ELF-1 (cell line): ENCODE results near the gene VCL.
"Not testable (repeated sequence)": the region's sequence is repeated elsewhere in the genome, so short reads cannot be mapped to it uniquely, and the experiment has no call there.

Source experiments
- DNase-seq: peaks from one replicate; pipeline ENCODE4 v3.0.0-alpha.2; 2016; ENCODE audit warnings: low read depth, low spot score

Gene VCL

DNA sequence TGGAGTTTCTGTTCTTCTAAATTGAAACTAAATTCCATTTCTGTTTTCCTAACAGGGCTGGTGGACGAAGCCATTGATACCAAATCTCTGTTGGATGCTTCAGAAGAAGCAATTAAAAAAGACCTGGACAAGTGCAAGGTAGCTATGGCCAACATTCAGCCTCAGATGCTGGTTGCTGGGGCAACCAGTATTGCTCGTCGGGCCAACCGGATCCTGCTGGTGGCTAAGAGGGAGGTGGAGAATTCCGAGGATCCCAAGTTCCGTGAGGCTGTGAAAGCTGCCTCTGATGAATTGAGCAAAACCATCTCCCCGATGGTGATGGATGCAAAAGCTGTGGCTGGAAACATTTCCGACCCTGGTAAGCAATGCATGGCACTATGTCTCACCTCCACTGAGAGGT, 107.1 kb downstream of the VCL start:
- DNase-seq, result no peak

DNA sequence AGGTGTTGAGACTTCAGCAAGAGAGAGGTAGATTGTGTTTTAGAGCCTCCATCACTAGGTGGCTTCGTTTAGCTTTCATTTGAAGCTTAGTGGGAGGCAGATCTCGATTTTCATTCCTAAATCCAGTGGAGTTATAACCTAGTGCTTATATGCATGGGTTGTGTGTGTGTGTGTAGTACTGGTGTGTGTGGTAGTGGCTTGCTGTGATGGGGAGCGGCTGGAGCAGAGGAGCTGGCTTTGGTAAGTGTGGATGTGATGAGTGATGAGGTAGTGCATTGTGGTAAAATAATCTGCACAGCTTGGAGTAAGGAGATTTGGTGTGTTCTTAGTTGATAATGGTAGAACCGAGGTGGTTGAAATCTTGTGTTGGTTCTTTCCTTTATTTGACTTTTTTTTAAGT, 109.5 kb downstream of the VCL start:
- no peak for DNase-seq

DNA sequence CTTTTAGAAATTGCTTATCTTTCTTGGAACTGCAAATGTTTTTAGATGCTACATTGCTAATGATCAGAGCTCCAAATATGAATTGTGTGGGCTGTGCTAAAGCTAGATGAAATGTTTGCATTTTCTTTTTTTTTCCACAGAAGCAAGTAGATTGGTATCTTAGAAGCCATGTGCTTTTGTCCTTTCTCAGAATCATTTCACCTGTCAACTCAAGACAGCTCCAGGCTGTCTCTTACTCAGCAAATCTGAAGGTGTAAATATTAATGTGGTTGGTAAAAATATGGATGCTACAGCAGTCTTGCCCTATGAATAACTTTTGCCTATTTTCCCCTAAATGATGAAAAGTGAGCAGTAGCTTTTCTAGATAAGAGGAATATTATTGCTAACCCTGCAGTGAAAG, 111.5 kb downstream of the VCL start:
- no peak for DNase-seq

DNA sequence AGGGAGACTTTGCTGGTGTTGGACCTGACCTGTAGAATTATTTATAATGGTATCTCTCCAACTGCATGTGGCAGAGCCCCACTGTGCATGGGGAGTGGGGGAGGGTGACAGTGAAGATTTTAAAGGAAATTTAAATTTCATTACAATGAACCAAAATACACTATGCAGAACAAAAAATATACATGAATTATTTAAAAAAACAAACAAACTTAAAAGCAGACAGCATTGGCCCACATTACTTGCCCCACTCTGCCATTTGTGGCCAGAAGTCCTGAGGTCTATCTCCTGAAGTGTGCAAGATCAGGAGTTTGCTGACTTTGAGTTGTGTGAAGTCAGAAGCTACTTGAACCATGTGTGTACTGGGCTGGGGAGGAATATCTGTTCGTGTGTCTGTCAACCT, 112.2 kb downstream of the VCL start:
- no peak for DNase-seq

DNA sequence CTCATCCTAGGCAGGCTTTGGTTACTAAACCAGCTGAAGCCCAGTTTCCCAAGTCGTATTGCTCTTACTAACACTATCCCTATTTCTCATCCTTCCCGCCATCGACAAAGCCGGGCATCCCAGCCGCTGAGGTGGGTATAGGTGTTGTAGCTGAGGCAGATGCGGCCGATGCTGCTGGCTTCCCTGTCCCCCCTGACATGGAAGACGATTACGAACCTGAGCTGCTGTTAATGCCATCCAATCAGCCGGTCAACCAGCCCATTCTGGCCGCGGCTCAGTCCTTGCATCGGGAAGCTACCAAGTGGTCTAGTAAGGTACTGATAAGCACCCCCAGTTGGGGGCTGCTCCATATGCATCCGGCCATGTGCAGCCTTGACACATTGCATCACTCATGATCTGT, 113.9 kb downstream of the VCL start:
- no peak for DNase-seq

DNA sequence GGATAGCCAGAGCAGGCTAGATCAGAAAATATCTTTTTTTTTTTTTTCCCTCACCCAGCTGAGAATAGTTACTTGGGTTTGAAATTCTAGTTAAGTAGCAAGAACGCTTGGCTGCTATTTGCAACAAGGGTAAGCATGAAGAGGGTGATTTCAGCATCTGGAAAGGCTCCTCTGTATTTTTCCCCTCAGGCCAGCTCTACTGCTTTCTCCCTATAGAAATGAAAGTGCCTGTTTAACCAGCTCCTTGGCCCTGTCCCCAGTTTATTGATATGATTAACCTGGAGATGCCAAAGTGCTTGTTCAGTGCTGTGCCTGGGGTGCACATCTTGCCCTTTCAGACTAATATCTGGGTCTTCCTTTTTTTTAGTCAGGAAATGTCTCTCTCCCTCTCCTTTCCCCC, 115.6 kb downstream of the VCL start:
- DNase-seq, result no peak

DNA sequence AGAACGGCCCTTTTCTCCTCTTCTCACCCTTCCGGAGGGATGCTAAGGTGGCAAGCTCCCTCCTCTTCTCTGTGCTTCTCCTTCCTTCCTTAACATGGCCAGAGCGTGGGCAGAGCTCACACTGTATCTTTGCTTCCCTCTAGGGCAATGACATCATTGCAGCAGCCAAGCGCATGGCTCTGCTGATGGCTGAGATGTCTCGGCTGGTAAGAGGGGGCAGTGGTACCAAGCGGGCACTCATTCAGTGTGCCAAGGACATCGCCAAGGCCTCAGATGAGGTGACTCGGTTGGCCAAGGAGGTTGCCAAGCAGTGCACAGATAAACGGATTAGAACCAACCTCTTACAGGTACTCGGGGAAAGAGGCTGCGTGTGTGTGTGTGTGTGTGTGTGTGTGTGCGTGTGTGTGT, 116.1 kb downstream of the VCL start:
- DNase-seq, result no peak

DNA sequence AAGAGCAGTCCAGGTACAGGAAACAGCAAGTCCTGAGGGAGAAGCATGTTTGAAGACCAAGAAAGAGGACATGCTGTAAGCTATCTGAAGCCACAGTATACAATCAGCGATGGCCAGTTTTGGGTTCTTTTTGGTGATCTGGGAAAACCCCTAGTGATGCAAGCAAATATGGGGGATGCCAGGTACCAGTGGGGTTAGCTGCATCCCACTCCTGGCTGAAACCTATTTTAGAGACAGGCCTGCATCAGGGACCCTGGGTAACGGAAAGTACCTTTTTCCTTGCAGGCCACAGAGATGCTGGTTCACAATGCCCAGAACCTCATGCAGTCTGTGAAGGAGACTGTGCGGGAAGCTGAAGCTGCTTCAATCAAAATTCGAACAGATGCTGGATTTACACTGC, 119.8 kb downstream of the VCL start:
- no peak for DNase-seq

DNA sequence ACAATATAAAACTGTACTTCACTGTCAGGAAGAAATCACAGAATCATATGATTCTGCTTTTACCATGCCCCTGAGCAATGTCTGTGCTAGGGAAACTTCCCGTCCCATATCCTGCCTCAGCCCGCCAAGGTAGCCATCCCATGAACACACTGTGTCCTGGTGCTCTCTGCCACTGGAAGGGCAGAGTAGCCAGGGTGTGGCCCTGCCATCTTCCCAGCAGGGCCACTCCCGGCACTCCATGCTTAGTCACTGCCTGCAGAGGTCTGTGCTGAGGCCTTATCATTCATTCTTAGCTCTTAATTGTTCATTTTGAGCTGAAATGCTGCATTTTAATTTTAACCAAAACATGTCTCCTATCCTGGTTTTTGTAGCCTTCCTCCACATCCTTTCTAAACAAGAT, 120.9 kb downstream of the VCL start:
- DNase-seq, result no peak

DNA sequence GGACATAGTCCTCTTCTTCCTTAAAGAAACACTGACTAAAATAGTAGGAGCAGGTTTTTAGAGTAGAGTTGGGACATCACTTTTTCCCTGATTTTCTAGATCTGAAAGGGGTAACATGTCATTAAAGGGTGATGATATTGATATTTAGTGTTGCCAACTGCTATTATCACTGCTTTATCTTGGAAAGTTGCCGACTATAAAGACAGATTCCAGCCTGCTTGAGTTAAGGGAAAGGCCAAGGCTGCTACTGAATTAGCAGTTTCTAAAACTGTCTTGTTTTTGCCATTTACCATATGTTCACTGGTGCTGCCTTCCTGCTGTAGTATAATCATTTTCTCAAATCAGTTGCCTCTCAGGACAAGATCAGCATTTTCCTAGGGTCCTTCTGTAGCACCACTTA, 123.0 kb downstream of the VCL start:
- DNase-seq, result no peak

DNA sequence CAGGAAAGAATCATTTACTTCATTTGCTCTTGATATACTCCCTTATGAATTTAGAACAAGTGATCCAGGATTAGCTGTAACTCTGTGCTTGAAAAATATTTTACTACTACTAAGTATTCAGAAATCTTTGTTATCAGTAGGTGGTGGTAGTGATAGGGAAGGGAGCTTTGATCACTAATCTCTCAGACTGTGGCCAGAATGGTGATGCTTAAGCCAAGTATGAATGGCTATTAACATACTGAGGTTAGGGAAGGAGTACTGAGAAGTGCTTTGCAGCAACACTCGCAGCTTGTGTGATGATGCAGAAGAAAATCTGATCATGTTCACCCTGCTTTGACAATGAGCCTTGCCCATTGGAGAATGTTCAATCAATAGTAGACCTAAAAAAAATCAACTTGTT, 123.5 kb downstream of the VCL start:
- no peak for DNase-seq

DNA sequence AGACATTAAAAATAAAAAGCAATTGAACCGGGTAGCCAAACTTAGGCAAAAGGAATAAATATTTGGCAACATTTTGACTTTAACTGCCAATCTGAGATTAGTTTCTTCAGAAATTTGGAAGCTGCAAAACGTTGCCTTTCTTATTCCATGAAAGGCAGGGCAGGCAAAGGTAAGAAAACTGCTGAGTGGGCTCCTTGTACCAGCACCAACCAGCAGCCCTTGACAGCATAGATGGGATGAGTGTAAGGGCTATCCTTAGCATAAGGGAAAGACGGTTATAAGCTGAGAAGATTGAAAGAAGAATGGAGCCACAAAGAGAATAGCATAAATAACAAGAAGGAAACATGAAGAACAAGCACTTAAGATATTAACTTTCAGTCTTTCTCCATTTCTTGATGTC, 124.1 kb downstream of the VCL start:
- no peak for DNase-seq

DNA sequence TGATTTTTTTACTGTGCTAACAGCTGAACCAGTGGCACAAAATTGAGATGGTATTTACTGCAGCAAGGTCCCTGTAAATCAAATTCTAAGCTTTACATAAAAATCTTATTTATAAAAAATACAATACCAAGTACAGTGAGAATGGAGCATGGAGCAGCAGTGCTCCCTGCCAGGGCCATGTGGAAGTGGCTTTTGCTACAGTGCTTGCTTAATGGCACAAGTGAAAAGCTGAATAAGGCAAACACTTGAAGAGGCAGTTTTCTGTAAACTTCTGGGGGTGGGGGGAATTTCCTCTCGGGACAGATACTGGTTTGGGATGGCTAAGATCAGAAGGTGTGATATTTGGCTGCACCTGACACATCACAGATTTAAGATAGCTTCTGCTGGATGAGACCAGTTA, 125.2 kb downstream of the VCL start:
- DNase-seq, result no peak

DNA sequence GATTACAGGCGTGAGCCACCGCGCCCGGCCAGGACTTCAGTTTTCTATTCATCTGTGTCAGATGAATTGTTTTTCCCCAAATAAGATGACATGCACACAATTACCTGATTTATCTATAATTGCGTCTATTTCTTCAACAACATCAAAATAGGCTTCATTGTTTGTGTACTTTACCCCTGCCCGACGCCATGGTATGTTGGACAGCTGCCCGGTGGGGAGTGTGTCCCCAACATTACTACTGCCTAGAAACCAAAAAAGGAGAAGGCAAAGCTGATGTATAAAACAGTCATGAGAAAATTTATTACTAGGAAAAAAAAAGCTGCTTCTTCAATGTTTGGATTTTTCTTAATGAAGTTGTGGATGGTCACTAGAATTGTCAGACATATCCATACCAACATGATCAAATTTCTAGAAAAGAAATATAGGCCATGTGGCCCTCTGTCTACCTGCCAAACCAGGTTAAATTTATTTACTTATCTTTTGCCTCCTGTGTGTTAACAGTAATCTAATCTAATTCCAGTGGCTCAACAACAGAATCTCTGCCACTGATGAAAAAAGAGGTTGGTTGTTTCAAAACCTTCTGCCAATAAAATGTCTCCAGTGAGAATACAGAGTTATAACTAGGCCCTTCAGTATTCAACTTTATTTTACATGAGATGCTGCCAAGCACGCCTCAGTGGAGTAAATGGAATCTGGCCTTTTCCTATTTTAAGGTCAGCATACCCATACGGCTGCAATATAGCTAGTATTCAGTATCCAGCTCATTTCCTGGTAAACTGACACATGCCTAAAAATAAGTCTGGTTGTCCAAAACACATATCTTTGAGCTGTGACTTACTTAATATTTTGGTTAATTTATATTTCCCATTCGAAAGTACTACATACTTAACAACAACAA, 136.3 kb downstream of the VCL start:
- DNase-seq, result no peak

DNA sequence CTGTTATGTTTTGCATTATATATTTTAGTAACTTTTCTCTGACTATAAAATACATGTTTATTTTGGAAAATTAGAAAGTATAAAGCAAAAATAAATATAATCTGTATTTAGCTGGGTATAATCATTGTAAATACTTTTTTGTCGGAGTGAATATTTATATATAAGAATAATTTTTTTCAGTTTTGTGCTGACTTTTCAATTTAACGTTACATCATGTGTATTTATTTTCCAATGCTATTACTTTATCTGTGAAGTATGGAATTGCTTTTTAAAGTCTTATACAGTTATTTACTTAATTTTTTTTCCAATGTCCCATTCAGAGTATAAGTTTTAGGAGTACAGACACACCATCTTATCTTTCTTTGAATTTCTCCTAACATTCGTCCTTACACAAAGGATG, 137.5 kb downstream of the VCL start:
- no peak for DNase-seq

DNA sequence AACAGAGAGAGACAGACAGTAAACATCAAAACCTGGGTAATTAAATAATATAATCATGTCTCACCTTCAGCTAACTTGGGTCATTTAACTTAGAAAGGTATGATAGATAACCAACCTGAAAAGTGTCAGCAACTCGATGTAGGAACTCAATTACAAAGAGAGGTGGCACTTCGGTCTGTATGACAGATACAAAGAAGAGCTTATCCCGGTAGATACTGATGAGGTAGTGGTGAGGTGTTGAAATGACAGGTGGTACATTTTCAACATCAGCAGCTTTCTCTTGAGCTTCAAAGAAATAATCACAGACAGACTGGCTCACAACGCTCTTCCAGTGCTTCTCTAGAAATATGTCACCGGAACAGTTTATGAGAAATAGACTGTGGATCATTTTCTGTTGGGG, 140.1 kb downstream of the VCL start:
- no peak for DNase-seq

DNA sequence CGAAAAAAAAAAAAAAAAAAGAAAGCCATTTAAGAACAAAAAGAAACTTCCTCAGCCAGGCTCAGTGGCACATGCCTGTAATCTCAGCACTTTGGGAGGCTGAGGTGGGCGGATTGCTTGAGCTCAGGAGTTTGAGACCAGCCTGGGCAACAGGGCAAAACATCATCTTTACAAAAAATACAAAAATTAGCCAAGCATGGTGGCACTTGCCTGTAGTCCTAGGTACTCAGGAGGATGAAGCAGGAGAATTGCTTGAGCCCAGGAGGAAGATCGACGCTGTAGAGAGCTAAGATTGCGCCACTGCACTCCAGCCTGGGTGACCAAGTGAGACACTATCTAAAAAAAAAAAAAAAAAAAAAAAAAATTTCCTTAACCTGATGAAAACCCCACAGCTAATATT, 140.7 kb downstream of the VCL start:
- not testable (repeated sequence) for DNase-seq

DNA sequence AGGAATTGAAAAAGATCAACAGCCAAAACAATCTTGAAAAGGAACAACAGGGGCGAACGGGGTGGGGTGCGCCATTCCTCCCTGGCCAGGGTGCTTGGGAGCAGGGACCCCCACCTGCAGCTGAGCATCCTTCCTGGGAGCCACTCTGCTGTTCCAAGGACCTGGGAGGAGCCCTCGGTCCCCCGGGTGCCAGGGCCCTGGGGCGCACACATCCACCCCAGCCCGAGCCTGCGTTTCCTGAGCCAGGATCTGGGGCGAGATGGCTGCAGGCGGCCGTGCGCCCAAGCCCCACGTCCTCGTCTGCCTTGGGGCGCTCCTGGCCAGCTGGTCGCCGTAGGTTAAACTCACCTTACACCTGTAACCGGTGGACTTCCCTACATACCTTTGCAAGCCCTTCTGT, 142.1 kb downstream of the VCL start:
- DNase-seq, result no peak

DNA sequence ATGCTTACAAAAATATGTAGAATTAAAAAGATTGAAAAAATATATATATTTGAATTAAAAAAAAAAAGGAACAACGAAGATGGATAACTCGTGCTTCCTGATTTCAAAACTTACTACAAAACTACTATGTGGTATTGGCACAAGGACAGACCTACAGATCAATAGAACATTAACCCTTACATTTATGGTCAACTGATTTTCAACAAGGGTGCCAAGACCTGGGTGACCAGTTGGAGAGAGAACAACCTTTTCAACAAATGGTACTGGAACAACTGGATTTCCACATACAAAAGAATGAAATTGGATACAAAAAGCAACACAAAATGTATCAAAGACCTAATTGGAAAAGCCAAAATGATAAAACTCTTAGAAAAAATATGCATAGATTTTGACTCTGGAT, 142.6 kb downstream of the VCL start:
- DNase-seq, result no peak

DNA sequence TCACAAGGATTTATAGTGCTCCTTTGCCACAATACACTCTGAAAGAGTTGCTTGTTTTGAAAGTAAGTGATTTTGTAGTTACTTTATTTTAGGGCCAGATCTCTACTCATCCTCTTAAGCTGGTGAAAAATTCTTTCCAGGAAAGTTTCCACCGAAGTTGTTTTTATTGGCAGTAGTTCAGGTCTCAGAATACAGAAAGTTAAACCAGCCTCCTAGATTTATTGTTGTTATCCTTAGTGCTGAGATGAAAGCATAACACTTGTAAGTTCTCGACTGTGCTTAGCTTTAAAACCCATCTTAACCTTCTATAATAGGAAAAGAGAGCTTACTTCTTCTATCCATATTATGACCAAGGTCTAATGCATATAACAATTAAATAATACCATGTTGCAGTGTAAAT, 147.2 kb downstream of the VCL start:
- DNase-seq, result no peak

DNA sequence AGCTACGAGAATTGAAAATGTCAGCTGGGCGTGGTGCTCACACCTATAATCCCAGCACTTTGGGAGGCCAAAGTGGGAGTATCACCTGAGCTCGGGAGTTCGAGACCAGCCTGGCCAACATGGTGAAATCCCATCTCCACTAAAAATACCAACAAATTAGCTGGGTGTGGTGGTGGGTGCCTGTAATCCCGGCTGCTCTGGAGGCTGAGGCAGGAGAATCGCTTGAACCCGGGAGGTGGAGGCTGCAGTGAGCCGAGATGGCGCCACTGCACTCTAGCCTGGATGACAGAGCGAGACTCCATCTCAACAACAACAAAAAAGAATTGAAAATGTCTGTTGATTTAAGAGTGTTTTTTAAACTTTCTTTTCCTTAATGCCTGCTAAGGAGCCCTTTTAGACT, 149.1 kb downstream of the VCL start:
- not testable (repeated sequence) for DNase-seq

DNA sequence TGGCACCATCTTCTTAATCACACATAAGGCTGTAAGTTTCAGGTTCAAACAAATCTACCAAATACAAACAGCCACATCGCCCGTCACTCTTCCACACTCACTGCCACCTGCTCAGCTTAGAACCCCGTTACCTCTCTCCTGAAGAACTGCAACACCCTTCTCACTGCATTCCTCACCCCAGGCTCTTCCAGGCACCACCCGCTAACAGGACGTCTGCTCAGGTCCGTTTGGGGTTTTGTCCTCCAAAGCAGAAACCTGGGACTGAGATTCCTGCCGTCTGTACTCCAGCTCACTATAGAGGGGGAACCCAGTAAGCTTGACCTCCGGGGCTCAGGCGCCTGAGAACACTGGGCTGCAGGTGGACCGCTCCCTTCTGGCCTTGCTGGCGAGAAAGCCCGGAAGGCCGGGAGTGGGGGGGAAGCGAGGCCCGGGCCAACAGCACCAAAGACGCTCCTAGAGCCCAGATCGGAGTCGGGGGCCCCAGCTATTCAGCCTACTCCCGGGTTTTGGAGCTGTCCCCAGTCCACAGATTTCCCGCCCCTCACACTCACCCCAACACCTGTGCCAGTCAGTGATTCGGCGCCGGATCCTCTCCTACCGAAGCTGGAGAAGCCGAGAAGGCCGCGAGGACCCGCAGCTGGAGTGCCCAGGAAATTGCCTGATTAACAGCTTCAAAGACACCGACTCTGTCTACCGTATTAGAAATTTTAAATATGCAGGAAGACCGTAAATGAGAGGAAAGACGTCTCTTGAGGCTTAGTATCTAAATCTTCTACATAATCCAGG, 152.5 kb downstream of the VCL start, which contains the start of gene AP3M1:
Gene AP3M1 (minus strand): TSS at position 625 of the 786 bp plus-strand sequence. CDS start 12,449 bp downstream, outside the sequence.
- DNase-seq, result no peak
